HepG2 (cell line): ENCODE results near the gene DUS3L. TPM values are rescaled to one million over a fixed set of nuclear protein-coding genes. Genes with fewer than 3 reads are reported as not detected.

Source experiments
- DMAP1 ChIP-seq: IDR thresholded peaks from 2 replicates; pipeline ENCODE4 v1.6.1; 2016
- GATAD1 ChIP-seq: IDR thresholded peaks from 2 replicates; pipeline ENCODE4 v1.6.1; 2016; ENCODE audit warnings: missing genetic modification reagents, missing compliant biosample characterization
- HES4 ChIP-seq: sonication (generic); formaldehyde crosslinking; IDR thresholded peaks from 2 replicates; pipeline ENCODE4 v1.9.0; 2021; ENCODE audit warnings: mild to moderate bottlenecking, missing genetic modification reagents, borderline replicate concordance
- HNRNPK ChIP-seq: fragments of 200-400 bp; formaldehyde crosslinking; IDR thresholded peaks from 2 replicates; pipeline ENCODE4 v1.6.1; 2018; ENCODE audit warnings: low read length, low read depth, moderate library complexity, mild to moderate bottlenecking; ENCODE audit not compliant: poor library complexity, severe bottlenecking
- KDM1A ChIP-seq: IDR thresholded peaks from 2 replicates; pipeline ENCODE4 v1.6.1; 2016; ENCODE audit warnings: missing compliant biosample characterization
- NCOA1 ChIP-seq: sonication (generic); formaldehyde crosslinking; IDR thresholded peaks from 2 replicates; pipeline ENCODE4 v1.9.0; 2021; ENCODE audit warnings: missing genetic modification reagents
- NFATC3 ChIP-seq: sonication (generic); formaldehyde crosslinking; IDR thresholded peaks from 2 replicates; pipeline ENCODE4 v1.5.1; 2020; ENCODE audit warnings: mild to moderate bottlenecking, missing genetic modification reagents
- RXRB ChIP-seq: IDR thresholded peaks from 2 replicates; pipeline ENCODE4 v1.6.1; 2016; ENCODE audit warnings: borderline replicate concordance, missing genetic modification reagents, missing compliant biosample characterization
- SKIL ChIP-seq: sonication (generic); formaldehyde crosslinking; IDR thresholded peaks from 2 replicates; pipeline ENCODE4 v1.8.0; 2022; ENCODE audit warnings: missing genetic modification reagents, mild to moderate bottlenecking, moderate library complexity, borderline replicate concordance
- SRSF9 ChIP-seq: fragments of 200-400 bp; formaldehyde crosslinking; IDR thresholded peaks from 2 replicates; pipeline ENCODE4 v1.6.1; 2018; ENCODE audit warnings: borderline replicate concordance, mild to moderate bottlenecking, low read depth, low read length; ENCODE audit not compliant: insufficient read depth, poor library complexity, severe bottlenecking
- TARDBP ChIP-seq: sonication (generic); formaldehyde crosslinking; IDR thresholded peaks from 2 replicates; pipeline ENCODE4 v1.8.0; 2022; ENCODE audit warnings: mild to moderate bottlenecking, missing genetic modification reagents
- TMF1 ChIP-seq: sonication (generic); formaldehyde crosslinking; IDR thresholded peaks from 2 replicates; pipeline ENCODE4 v1.8.1; 2022; ENCODE audit warnings: low read depth, missing genetic modification reagents
- ZNF138 ChIP-seq: sonication (generic); formaldehyde crosslinking; IDR thresholded peaks from 2 replicates; pipeline ENCODE4 v1.5.0; 2020; ENCODE audit warnings: mild to moderate bottlenecking, low read depth, missing genetic modification reagents
- ZNF275 ChIP-seq: sonication (generic); formaldehyde crosslinking; IDR thresholded peaks from 2 replicates; pipeline ENCODE4 v1.8.0; 2022; ENCODE audit warnings: missing genetic modification reagents, mild to moderate bottlenecking, inconsistent platforms, borderline replicate concordance
- ZNF343 ChIP-seq: sonication (generic); formaldehyde crosslinking; IDR thresholded peaks from 2 replicates; pipeline ENCODE4 v1.4.0; 2020; ENCODE audit warnings: mild to moderate bottlenecking, missing genetic modification reagents
- ZNF770 ChIP-seq: sonication (generic); formaldehyde crosslinking; IDR thresholded peaks from 2 replicates; pipeline ENCODE4 v1.5.0; 2020; ENCODE audit warnings: mild to moderate bottlenecking, missing genetic modification reagents
- ZNF775 ChIP-seq: sonication (generic); formaldehyde crosslinking; IDR thresholded peaks from 2 replicates; pipeline ENCODE4 v1.4.0; 2020; ENCODE audit warnings: missing genetic modification reagents, mild to moderate bottlenecking, moderate library complexity, borderline replicate concordance
- ZNF784 ChIP-seq: sonication (generic); formaldehyde crosslinking; IDR thresholded peaks from 2 replicates; pipeline ENCODE4 v1.5.1; 2020; ENCODE audit warnings: missing genetic modification reagents, mild to moderate bottlenecking, borderline replicate concordance
- ZSCAN21 ChIP-seq: sonication (generic); formaldehyde crosslinking; IDR thresholded peaks from 2 replicates; pipeline ENCODE4 v1.8.0; 2022; ENCODE audit warnings: mild to moderate bottlenecking, missing genetic modification reagents, moderate library complexity, borderline replicate concordance
- polyA plus RNA-seq, 8 experiments: library from polyadenylated mRNA; depleted of rRNA in 3 of 8; stranded (reverse) in 7 of 8; unstranded in 1 of 8; fragments of >200 nt; fragmentation: Illumina TruSeq in 4 of 8; extraction: Trizol in 4 of 8; gene quantifications; 2 replicates each; pipeline versions ENCODE4 v1.2.1 to v1.2.3, GENCODE V29; 2011 to 2016; ENCODE audit warnings: low read depth in 4 of 8, missing spikeins in 1 of 8, mixed read lengths in 1 of 8; ENCODE audit not compliant: insufficient read depth in 1 of 8
- total RNA-seq, 5 experiments: library from RNA; depleted of rRNA; stranded (reverse); fragments of >200 nt; fragmentation: Illumina TruSeq; extraction: Trizol; gene quantifications; 2 replicates each; pipeline ENCODE4 v1.2.3, GENCODE V29; 2016; ENCODE audit warnings: low read depth in 1 of 5

DUS3L gene
- total and polyA plus RNA-seq, 2 of the 13 experiments (the other 11 are each of a cell fraction or from before 2014, with no cell fraction given), result 13.3 to 25.1 TPM

- no peak for TF ChIP-seq GATAD1 (CRISPR knock-in tag)
- no peak for TF ChIP-seq KDM1A
- TF ChIP-seq TARDBP (CRISPR knock-in tag), result peak; percentile 45; the same call in 1 of the 2 replicates
- no peak for TF ChIP-seq NFATC3
- TF ChIP-seq SRSF9, result no peak
- TF ChIP-seq HNRNPK, result peak; percentile 66
- TF ChIP-seq TMF1 (CRISPR knock-in tag), result 0 out of 2 replicates have a peak, but pooled peaks have one; percentile 35
- no peak for TF ChIP-seq ZNF343 (CRISPR knock-in tag)
- TF ChIP-seq RXRB (CRISPR knock-in tag), result peak; percentile 59; the same call in 1 of the 2 replicates
- 0 out of 2 replicates have a peak, but pooled peaks have one; percentile 27 for TF ChIP-seq ZSCAN21 (CRISPR knock-in tag)
- TF ChIP-seq SKIL (CRISPR knock-in tag), result peak; percentile 62; the same call in 1 of the 2 replicates
- TF ChIP-seq NCOA1 (CRISPR knock-in tag), result no peak
- TF ChIP-seq ZNF775 (CRISPR knock-in tag), result no peak
- no peak for TF ChIP-seq ZNF770 (CRISPR knock-in tag)
- no peak for TF ChIP-seq ZNF784 (CRISPR knock-in tag)
- no peak for TF ChIP-seq DMAP1 (CRISPR knock-in tag)
- TF ChIP-seq HES4, result 0 out of 2 replicates have a peak, but pooled peaks have one; percentile 39
- no peak for TF ChIP-seq ZNF275 (CRISPR knock-in tag)
- 0 out of 2 replicates have a peak, but pooled peaks have one; percentile 53 for TF ChIP-seq ZNF138 (CRISPR knock-in tag)
Measured at GRCh38 chr19:5799247-5800241, 8.6 kb upstream of the DUS3L start (continued).
